Sigmoid colon (tissue), 7 donors: ENCODE data around the gene DBN1. TPM values are rescaled to one million over a fixed set of nuclear protein-coding genes. Genes with fewer than 3 reads are reported as not detected.

Experiments
- DNase-seq: peaks from one replicate; pipeline ENCODE4 v3.0.0-alpha.2; 2019
- H3K27ac ChIP-seq, 4 donors: fragments of 200-600 bp; sonication (generic); one replicate each; pipeline ENCODE4 v1.5.1; 2016 to 2019; ENCODE audit warnings: mild to moderate bottlenecking in 1 of 4
- H3K27me3 ChIP-seq, 3 donors: fragments of 200-600 bp; sonication (generic); one replicate each; pipeline ENCODE4 v1.5.1; 2019; ENCODE audit warnings: mild to moderate bottlenecking in 1 of 3
- H3K36me3 ChIP-seq, 4 donors: fragments of 200-600 bp; sonication (generic); one replicate each; pipeline ENCODE4 v1.5.1; 2016 to 2019
- H3K4me1 ChIP-seq, 4 donors: fragments of 200-600 bp; sonication (generic); one replicate each; pipeline ENCODE4 v1.5.1; 2017 to 2019
- H3K4me3 ChIP-seq, 4 donors: fragments of 200-600 bp; sonication (generic); one replicate each; pipeline ENCODE4 v1.5.1; 2017 to 2019; ENCODE audit warnings: mild to moderate bottlenecking in 2 of 4, moderate library complexity in 1 of 4
- H3K9me3 ChIP-seq, 4 donors: fragments of 200-600 bp in 3 of 4; sonication (generic) in 3 of 4; one replicate each; pipeline versions ENCODE4 v1.5.1 to v1.6.1; 2013 to 2019
- EP300 ChIP-seq, 4 donors: sonication (generic); formaldehyde crosslinking; IDR thresholded peaks; one replicate each; pipeline ENCODE4 v1.6.1; 2017; ENCODE audit warnings: antibody characterized with exemption in 4 of 4
- POLR2A ChIP-seq, 2 donors: fragments of 450-650 bp; IDR thresholded peaks; one replicate each; pipeline ENCODE4 v1.6.1; 2016; ENCODE audit warnings: antibody characterized with exemption in 2 of 2, mild to moderate bottlenecking in 2 of 2, moderate library complexity in 2 of 2
- POLR2AphosphoS5 ChIP-seq, 4 donors: sonication (generic); formaldehyde crosslinking; IDR thresholded peaks; one replicate each; pipeline ENCODE4 v1.6.1; 2017; ENCODE audit warnings: antibody characterized with exemption in 4 of 4
- WGBS, 2 donors: extraction: QIAGEN DNeasy Blood & Tissue Kit; methylation state at CpG; one replicate each; pipeline ENCODE4 v1.1.7; 2013; 5-methylcytosine and 5-hydroxymethylcytosine counted together
- intact Hi-C: fragments of 100-400 bp; cut with DNase I; formaldehyde crosslinking; loops from one replicate; pipeline ENCODE4 v1.15.1; 2023
- polyA plus RNA-seq, 3 donors: library from polyadenylated mRNA; stranded (reverse); fragments of 200-250 nt; gene quantifications; one replicate each; pipeline ENCODE4 v1.2.3, GENCODE V29; 2013
- total RNA-seq, 4 donors: library from RNA; depleted of rRNA; stranded (reverse); fragments of >200 nt; gene quantifications; one replicate each; pipeline ENCODE4 v1.1.0, GENCODE V29; 2016
- TF ChIP-seq, protein P1 (sequence below), 4 experiments: fragments of 450-650 bp in 3 of 4; fragments of 200-600 bp in 1 of 4; IDR thresholded peaks; one replicate each; pipeline ENCODE4 v1.5.1; 2016 to 2019; ENCODE audit warnings: antibody characterized with exemption in 4 of 4, mild to moderate bottlenecking in 3 of 4, moderate library complexity in 2 of 4
- donor health status: healthy with polysubstance abuse.
- donor health status: Bipolar disorder and iron deficiency.
- donor health status: healthy.

The DBN1 gene
- total and polyA plus RNA-seq, 7 donors = 6.0 to 100.0 (median 54.8) TPM

DNA sequence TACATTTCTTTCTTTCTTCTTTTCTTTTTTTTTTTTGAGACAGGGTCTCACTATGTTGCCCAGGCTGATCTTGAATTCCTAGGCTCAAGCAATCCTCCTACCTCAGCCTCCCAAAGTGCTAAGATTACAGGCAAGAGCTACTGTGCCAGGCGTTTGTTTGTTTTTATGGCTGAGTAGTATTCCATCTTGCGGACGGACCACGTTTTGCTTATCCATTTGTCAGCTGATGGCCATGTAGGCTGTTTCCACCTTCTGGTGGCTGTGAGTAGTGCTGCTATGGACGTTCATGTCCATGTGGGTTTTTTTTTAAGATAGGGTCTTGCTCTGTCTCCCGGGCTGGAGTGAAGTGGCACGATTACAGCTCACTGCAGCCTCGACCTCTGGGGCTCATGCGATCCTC, 33.7 kb upstream of the DBN1 start:
- H3K27me3 ChIP-seq = no peaks in the 10 kb centered on the region
- WGBS, 2 donors = 81% methylated on average over 9 of the region's 9 CpGs

DNA sequence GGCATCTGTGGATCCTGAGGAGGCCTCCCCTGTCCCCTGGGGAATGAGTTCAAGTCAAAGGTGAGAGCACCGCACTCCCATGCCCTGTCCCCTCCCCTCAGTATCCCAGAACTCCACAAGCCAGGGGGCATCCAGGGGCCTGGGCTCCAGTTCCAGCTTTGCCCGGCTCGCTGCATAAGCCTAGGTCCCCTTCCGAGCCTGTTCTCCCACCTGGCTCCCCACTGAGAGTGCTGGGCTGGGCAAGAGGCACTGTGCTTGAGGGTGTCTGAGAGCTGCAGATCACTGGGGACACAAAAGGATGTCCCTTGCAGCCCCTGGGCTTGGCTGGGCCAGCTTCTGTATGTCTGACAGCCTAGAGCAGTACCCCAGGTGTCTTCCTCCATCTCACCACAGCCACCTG, 31.6 kb upstream of the DBN1 start:
- Histone ChIP-seq H3K4me1 (peaks cover 0 to 11% (median 9%) of the 10 kb centered on the region in 4 donors), H3K9me3 (no peaks in the 10 kb centered on the region), H3K4me3 (no peak overlapping the region), H3K36me3 (peaks cover 0 to under 1% (median 0%) of the 10 kb centered on the region in 4 donors), H3K27me3 (no peaks in the 10 kb centered on the region), H3K27ac (no peak overlapping the region)
- 96 to 99% methylated on average over 4 of the region's 4 CpGs for WGBS, 2 donors
- intact Hi-C loops = no loop called here
- no peak for DNase-seq
- TF ChIP-seq POLR2AphosphoS5 (IDR thresholded peaks at IDR 0.05) (no peak), EP300 (IDR thresholded peaks at IDR 0.05) (no peak), POLR2A (IDR thresholded peaks at IDR 0.05) (no peak)
- TF ChIP-seq, protein P1, sequence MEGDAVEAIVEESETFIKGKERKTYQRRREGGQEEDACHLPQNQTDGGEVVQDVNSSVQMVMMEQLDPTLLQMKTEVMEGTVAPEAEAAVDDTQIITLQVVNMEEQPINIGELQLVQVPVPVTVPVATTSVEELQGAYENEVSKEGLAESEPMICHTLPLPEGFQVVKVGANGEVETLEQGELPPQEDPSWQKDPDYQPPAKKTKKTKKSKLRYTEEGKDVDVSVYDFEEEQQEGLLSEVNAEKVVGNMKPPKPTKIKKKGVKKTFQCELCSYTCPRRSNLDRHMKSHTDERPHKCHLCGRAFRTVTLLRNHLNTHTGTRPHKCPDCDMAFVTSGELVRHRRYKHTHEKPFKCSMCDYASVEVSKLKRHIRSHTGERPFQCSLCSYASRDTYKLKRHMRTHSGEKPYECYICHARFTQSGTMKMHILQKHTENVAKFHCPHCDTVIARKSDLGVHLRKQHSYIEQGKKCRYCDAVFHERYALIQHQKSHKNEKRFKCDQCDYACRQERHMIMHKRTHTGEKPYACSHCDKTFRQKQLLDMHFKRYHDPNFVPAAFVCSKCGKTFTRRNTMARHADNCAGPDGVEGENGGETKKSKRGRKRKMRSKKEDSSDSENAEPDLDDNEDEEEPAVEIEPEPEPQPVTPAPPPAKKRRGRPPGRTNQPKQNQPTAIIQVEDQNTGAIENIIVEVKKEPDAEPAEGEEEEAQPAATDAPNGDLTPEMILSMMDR (IDR thresholded peaks at IDR 0.05) = no peak

More for the DNA sequence above, 33.7 kb upstream of the DBN1 start:
- DNase-seq = no peak
- intact Hi-C loops = no loop called here
- Histone ChIP-seq H3K36me3 (peaks cover 15 to 22% (median 17%) of the 10 kb centered on the region in 4 donors), H3K9me3 (no peaks in the 10 kb centered on the region), H3K4me3 (no peak overlapping the region), H3K27ac (no peak overlapping the region), H3K4me1 (no peaks in the 10 kb centered on the region)
- TF ChIP-seq, protein P1 (IDR thresholded peaks at IDR 0.05) = no peak
- no peak for TF ChIP-seq POLR2AphosphoS5 (IDR thresholded peaks at IDR 0.05)
- no peak for TF ChIP-seq EP300 (IDR thresholded peaks at IDR 0.05)
- TF ChIP-seq POLR2A (IDR thresholded peaks at IDR 0.05) = no peak

DNA sequence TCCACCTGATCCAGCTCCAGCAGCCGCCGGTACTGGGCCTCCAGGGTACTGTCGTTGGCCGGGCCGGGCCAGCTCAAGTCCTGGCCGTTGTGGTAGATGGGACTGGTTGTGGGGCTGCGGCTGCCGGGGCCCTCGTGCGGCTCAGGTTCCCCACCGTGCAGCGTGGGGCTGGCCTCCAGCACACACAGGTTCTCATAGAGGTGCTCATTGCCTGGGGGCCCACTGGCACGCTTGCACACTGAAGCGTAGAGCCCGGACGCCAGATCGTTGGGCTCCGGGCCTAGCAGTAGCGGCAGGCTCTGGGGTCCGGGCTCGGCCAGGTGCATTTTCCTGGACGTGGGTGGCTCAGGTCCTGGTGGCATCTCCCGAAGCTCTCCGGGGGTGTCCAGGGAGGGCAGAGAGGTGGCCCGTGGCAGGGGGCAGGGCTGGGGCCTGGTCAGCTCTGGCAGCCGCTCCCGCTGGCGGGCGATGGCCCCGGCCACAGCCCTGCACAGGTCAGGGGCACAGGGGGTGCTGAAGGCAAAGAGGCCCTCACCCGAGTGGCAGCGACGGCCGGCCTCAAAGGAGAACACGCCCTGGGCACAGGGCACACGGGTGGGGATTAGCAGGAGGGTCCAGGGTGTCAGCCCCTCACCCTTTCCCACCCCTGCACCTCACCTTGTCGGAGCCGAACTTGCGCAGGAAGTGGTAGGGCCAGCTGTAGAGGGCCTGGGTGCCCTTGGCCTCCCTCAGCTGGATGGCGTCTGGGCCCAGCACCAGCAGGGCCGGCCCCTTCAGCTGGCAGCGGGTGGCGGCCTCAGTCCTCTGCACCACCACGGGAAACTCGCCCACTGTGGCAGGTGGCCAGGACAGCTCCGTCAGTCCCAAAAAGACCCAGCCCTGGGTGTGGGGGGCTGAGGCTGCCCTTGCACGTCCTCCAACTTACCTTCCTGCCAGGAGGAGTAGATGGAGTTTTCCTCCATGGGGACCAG, 30.9 kb upstream of the DBN1 start:
- WGBS, 2 donors = 89 to 93% methylated on average over 47 of the region's 47 CpGs
- DNase-seq = no peak
- no peaks in the 10 kb centered on the region for H3K9me3 ChIP-seq
- H3K4me1 ChIP-seq = peaks cover 0 to 11% (median 9%) of the 10 kb centered on the region in 4 donors
- H3K4me3 ChIP-seq = no peak overlapping the region
- TF ChIP-seq EP300 (IDR thresholded peaks at IDR 0.05) = no peak
- TF ChIP-seq POLR2AphosphoS5 (IDR thresholded peaks at IDR 0.05) = no peak
- TF ChIP-seq POLR2A (IDR thresholded peaks at IDR 0.05) = no peak
- TF ChIP-seq, protein P1 (IDR thresholded peaks at IDR 0.05) = no peak
- no peaks in the 10 kb centered on the region for H3K36me3 ChIP-seq
- no peak overlapping the region for H3K27ac ChIP-seq
- intact Hi-C loops = no loop called here
- no peaks in the 10 kb centered on the region for H3K27me3 ChIP-seq

DNA sequence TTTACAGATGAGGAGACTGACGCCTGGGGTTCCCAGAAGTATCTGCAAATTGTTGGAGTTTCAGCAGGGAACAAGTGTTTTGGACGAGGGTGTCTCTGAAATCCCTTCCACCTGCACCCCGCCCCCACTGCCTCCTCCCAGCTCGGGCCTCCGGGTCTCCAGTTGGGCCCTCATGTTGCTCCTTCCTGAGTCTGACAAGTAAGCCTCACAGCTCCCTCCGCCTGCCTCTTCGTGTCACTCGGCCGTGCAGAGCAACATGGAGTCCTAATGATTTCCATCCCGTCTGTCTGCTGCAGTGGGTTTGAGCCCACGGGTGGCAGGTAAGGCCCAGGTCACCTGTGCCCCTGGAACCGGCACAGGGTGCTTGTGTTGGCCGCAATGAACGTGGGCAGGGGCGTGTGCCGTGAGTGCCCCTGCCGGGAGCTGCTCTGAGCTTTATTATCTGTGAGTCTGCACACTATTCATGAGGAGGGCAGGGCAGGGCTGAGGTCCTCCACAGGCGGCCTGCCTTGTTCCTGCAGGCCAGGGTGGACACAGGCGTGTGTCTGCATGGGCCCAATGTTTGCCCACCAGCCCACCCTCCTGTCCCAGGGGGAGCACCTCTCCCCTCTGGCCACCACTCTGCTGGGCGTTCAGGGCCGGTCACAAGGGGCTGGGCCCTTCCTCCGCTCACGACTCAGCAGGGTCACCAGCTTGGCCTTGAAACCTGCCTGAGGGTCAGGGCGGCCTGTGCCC, 30.1 kb upstream of the DBN1 start:
- Histone ChIP-seq H3K4me1 (peaks cover 0 to 18% (median 12%) of the 10 kb centered on the region in 4 donors), H3K36me3 (no peaks in the 10 kb centered on the region), H3K9me3 (no peaks in the 10 kb centered on the region), H3K27ac (no peak overlapping the region), H3K4me3 (no peak overlapping the region), H3K27me3 (no peaks in the 10 kb centered on the region)
- intact Hi-C loops = no loop called here
- no peak for DNase-seq
- TF ChIP-seq POLR2AphosphoS5 (IDR thresholded peaks at IDR 0.05) (no peak), POLR2A (IDR thresholded peaks at IDR 0.05) (no peak), EP300 (IDR thresholded peaks at IDR 0.05) (no peak)
- TF ChIP-seq, protein P1 (IDR thresholded peaks at IDR 0.05) = no peak
- 81 to 90% methylated on average over 24 of the region's 24 CpGs for WGBS, 2 donors
